NCI-H146 treated with DMSO at 0.1 percent for 48 hours (cell line): ENCODE data around the gene CD300E.

ENCODE experiments used
- DNase-seq: peaks from one replicate; lab custom pipeline; 2025; ENCODE audit not compliant: unreplicated experiment; lab: John Stamatoyannopoulos, UW

The CD300E gene, protein sequence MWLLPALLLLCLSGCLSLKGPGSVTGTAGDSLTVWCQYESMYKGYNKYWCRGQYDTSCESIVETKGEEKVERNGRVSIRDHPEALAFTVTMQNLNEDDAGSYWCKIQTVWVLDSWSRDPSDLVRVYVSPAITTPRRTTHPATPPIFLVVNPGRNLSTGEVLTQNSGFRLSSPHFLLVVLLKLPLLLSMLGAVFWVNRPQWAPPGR

DNA sequence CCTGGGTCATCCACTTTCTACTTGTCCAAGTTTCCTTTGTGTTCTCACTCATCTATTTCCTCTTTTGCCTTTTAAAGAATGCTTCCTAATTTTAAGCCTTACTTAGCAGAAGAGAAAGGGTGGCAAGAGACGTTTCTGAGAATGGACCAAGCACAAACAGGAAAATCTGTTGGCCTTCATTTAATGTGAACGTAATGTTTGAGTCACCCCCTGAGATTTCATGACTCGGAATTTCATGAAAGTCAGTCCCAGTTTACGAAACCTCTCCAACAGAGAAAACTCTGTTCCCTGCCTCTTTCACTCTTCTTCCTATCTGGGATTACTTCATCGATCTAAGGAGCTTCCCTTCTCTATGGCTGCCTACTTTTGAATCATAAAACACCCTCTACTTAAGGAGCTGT is at the start of gene CD300E:
Gene CD300E, minus strand, starts transcription at position 46 of the 401 bp plus-strand sequence. CDS start 117 bp downstream, outside the sequence.
- no peak for DNase-seq

DNA sequence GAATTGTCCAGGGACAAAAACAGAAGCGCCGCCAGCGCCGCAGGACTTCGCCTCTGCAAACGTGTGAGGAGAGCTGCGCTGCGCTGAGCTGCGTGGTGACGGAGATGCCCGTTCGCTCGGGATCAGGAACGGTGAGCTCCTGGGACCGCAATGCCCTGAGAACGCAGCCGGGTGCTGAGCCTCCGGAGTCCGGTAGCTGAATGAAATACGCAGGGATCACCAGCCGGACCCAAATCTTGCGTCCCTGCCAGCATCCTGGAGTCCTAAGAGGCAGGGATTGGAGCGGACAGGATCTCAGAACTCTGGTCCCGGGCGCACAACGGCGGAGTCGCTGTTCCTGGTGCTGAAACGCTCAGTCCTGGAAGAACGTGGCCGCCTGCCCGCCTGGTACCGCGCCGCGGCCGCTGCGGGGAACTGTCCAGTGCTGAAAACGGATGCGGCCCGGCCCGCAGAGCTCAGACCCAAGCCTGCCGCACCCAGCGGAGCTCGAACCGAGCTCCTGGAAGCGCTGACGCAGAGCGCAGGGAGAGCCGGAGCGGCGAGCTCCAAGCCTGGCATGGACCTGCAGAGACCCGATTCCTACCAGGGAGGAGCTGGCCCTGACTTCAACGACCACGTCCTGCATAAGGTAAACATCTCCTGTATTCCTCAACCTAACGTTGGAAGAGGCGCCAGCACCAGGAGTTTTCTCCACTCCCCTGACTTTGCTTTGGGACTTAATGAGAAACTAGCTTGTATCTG is 47.7 kb upstream of the CD300E start:
- no peak for DNase-seq

DNA sequence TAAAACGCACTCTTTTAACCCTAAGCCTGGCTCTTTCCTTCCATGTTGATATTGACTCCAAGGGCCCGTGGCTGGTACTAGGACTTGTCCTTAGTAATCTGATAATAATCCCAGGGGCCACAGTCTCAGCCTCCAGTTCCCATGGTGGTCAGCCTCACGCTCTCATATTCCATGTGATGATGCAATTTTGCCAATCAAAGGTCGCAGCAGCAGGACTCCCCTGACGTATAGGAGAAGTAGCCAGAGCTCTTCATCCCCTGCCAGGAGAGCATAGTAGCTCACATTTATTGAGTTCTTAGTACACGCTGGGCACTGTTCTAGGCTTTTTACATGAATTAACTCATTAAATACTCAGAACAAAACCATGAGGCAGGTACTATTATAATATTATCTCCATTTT is 46.8 kb upstream of the CD300E start:
- DNase-seq = no peak

DNA sequence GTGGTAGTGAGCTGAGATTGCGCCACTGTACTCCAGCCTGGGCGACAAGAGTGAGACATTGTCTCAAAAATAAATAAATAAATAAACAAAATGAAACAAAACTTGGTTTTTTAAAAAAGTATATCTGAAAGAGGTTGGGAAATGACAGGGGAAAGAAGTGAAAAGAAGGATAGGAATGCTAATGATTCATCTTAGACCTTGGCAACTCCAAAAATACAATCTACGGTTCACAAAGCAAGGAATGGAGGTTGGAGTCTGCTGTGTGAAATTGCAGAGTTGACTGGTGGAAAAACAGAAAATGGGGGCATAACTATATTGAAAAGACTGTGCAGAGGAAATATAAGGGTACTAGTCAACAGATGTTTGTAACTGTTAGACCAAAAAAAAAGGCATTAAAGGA is 40.0 kb upstream of the CD300E start:
- no peak for DNase-seq

DNA sequence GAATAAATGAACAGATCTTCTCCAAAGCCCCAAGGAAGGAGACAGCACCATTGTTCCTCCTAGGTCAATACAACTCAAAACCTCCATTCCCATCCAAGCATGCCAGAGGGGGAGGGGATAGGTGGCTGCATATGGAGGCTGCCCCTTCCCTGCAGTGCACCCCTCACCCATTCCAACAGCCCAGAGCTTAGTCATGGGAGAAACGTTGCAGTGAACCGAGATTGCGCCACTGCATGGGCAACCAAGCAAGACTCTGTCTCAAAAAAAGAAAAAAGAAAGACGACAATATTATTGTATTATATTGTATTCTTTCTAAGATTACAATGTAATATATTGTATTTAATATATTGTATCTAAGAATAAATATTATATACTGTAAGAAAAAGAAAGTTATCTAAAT is 36.4 kb upstream of the CD300E start:
- no peak for DNase-seq

DNA sequence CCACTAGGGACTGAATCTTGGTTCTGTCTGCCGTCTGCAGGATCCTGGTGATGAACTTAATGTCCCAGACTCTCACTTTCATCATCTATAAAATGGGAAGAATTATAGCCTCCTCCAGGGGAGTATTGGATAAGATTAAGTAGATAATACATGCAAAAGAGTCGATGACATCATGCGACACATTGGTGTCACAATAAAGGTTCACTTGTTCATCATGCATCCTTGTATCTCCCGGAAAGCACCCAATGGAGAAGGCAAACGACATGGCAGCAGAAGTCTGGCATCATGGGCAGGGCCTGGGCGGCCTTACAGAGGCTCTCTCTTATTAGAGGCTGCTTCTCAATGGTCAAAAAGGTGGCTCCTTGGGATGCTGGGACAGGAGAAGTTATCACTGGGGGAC is 35.1 kb upstream of the CD300E start:
- no peak for DNase-seq

DNA sequence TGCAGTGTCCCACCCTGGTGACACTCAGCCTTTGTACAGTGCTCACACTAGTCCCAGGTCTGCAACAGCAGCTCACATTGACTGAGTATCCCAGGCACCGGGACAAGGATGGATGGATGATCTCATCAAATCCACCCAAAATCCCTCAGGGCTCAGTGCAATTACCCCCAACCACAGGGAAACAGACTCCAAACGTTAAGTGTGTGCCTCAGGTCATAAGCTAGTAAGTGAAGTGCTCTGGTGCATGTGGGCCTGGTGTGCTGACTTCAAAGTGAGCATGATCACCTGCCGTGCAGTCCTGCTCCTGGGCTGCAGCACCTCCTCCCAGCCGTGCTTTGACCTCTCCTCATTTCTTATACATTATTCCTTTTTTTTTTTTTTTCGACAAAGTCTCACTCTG is 31.2 kb upstream of the CD300E start:
- DNase-seq = no peak

DNA sequence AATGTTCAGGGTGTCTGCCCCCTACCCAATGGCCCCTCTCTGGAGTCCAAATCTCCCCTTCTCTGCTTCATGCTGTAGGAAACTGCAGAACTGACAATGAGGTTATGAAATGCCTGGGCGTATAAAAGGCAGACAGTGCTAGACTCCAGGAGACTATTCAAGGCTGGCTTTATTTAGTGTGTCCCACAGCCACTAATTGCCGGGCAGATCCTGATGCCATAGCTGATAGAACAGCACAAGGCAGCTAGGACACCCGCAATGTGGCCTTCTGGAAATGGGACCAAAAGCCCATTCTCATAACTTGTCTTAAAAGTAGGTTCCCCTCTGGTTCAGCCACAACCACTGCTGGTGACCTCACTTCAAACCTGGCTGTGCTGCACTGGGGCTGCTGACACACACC is 28.5 kb upstream of the CD300E start:
- DNase-seq = no peak

DNA sequence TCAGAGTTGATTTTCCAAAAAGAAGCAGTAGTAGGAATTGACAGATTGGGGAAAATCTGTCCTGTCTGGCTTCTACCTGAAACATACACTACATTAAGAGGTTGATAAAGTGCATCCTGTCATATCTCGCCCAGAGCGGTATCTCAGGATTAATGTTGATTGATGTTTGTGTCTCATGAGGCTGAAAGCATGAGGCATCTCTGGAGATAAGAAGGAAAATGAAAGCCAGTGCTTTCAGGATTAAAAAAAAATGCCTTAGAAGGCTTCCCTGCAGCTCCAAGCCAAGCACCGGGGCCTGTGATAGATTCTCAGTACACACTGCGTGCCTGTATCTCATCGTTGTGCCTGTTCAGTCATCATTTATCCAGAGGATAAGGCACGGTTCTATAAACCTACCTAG is 26.4 kb upstream of the CD300E start:
- DNase-seq = no peak

DNA sequence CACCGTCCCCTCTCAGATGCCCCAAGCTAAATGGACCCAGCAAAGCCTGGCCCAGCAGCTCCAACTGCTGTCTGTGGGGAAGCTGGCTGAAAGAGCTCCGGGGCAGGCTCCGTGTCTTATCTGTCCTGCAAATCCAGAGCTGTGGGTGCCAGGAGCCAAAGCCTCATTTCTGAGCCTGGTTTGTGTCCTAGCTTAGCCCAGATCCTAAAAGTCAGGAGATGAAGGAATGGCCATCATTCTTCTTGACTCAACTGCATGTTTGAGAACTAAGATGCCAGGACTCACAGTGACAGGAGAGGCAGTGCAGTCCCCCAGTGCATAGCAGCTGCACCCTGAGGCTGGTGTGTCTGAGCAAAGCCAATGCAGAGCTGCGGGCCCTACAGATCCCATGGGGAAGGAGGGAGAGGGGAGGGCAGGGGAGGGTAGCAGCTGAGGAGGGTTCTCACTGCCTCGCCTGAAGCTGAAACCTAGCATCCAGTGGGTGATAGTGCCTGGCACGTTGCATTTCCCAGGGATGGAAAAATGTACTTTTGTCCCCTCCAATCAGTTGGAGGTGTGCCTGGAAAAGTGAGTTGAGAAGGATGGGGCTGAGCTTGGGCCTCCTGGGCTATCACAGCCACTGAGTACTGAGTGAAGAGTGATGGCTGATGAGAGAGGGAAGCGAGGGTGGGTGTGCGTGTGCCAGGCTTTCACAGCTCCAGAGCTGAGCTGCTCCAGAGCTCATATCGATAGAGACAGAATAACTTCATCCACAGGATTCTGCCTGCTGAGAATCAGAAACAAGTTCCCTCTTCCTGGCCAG is 24.5 kb upstream of the CD300E start:
- DNase-seq = no peak

DNA sequence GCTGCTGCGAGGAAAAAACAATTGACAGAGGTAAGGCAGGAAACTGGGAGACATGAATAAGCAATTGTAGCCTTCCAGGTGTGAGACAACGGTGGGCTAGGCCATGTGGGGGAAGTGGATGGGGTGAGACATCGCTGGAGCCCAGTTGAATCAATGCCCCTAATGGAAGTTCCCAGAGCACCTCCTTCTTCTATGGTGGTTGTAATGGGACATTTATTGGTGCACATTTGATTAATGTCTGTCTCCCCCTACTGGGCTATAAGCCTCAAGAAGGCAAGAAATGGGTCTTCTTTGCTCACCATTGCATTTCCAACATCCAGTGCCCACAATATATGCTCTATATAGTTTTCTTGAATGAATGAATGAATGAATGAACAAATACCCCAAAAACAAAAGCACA is 22.7 kb upstream of the CD300E start:
- DNase-seq = no peak

DNA sequence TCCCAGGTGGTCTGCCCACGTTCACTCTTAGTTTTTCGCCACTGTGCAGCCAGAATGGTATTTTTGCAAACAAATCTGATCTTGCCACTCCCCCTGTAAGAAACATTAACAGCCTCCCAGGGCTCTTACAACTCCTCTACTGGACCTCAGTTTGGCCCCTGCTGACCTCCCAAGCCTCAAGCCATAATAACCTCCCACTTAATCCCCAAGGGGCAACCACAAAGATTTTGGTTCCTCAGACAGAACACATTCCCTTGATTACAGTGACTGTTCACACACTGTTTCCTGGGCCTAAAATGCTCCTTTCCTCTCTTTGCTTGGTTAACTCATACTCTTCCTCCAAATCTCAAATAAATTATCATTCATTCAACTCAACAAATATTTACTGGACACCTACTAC is 21.5 kb upstream of the CD300E start:
- DNase-seq = no peak

DNA sequence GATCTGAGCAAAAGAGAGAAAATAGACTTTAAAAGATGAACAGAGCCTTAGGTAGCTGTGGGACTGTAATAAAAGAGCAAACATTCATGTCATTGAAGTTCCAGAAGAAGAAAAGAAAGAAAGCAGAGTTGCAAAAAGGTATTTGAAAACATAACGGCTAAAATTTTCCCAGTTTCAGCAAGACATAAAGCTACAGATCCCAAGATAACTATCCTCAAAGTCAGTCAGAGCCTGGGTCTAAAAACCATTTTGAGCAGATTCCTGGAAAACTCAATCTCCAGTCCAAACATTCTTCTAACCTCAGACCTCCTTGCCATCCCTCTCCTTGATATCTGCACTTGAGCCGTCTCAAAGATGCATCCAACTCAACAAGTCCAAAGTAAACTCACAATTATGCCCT is 20.9 kb upstream of the CD300E start:
- no peak for DNase-seq

DNA sequence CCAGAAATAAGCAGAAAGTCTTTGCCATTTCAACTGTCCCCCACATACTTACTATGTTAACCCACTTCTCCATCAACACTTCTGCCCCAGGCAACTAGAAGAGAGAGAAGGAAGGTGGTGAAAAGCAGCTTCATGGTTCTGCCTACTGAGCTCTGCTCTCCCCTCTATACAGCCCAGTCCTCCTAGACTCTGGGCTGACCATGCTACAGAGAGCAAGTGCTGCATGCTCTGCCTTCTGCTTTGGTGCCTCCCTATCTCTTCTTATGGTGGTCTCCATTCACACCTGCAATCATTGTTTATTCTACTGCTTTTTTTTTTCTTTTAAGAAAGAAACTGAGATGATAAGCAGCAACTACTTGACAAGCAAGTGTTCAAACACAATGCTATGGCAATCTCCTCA is 20.3 kb upstream of the CD300E start:
- DNase-seq = no peak

DNA sequence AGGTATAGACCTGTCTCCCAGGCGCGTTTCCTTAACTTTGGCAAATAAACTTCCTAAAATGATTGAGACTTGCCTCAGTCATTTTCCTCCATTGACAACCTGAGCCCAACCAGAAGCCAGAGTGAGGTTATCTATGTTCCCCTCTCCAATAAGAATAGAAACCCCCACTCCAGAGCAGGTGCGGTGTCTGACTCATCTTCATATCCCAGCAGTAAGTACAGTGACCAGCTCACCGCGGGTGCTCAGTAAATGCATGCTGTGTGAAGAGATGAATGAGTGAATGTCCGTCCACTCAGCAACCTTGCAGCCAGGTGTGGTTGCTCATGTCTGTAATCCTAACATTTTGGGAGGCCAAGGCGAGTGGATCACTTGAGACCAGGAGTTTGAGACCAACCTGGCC is 19.5 kb upstream of the CD300E start:
- no peak for DNase-seq

DNA sequence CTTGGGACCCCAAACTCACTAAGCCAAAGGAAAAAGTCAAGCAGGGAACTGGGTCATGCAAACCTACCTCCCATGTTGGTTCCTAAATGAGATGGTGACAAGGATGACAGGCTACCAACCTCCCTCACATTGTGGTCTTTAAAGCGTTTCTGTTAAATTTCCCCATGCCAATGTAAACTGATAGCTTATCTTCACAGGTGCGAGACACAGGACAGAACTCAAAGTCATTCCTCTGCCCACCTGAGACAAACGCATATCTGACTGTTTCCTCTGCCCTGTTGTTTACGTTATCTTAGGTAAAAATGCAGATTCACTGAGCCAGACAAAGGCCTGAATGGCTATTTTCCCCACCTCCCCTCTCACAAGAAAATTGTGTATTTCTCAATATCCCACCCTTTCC is 19.0 kb upstream of the CD300E start:
- no peak for DNase-seq

DNA sequence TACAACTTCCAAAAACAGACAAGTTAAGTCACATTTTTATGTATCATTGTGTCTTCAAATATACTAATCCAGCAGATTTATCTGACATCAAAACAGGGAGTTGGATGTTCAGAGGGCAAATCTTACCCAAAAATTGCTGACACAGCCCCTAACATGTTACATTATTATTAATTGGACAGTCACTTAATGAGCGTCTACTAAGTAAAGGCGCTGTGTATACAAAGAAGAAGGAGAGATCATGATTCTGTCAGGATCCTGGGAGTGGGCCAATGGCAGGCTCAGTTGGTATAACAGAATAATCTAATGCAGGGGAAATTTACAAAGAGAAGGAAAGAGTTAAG is 18.4 kb upstream of the CD300E start:
- DNase-seq = no peak

DNA sequence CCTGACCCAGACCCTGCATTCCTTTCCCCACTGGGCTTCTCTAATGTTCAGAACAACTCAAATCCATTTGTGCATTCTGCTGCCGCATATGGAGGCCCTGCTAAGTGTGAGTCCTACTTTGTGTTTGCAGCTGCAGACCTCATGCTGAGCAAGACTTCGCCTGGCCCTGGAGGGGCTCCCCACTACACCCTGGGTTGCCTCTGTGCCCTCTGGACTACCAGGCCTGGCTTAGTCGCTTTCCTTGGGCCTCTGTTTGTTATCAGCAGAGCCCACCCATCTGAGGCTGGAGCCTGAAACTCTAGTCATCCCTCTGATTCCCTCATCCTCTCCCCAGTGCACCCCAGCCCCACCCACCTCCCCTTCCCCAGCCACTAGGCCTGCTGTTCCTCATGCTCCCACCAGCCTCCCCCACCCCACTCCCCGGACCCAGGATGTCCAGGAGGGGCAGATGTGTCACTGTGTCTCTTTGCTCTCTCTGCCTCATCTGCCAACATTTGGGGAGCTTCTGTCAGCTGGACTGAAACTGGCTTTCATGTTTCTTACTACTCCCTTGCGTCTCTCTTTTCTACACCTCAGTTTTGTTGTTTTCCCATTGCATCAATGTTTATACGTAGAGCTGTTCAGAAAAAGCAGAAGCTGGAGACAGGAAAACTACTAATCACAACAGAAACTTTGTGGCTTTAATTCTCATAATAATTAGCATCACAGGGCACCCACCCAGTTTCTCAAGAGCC is 17.9 kb upstream of the CD300E start:
- DNase-seq = no peak

DNA sequence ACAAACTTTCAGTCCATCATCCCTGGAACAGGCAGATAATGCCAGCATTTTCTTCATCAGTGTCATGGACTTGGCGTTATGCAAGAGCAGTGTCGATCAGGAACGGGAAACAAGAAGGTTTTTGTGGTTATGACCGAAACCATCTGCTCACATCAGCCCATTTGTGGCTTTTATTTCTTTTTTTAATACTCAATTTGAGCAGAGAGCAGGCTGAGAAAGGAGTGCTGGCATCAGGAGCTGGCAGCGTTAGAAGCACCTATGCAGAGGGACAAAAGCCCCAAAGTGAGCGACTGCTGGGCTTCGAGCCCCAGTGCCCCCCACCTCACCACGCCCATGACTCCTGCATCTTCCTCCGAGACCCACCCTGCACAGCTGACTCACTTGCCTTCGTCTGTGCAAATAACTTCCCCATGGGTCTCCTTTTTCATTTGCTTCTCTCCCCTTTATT is 16.2 kb upstream of the CD300E start:
- DNase-seq = no peak

DNA sequence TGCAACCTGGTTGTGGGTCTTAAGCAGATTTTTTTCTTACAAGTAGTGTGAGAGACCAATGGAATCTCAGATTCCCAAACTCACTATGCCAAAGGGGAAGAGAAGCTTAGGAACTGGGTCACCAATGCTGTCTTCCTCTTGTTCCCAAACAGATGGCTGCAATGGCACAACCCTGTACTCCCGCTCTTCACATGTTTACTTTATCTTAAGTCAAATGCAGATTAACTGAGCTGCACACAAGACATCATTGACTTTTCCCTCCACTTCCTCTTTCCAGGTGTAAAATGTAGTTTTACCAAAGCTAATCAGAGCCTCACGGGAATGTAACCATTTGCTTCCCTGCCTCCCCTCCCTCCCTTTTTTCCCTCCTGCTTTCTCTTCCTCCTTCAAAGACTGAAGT is 14.4 kb upstream of the CD300E start:
- no peak for DNase-seq

DNA sequence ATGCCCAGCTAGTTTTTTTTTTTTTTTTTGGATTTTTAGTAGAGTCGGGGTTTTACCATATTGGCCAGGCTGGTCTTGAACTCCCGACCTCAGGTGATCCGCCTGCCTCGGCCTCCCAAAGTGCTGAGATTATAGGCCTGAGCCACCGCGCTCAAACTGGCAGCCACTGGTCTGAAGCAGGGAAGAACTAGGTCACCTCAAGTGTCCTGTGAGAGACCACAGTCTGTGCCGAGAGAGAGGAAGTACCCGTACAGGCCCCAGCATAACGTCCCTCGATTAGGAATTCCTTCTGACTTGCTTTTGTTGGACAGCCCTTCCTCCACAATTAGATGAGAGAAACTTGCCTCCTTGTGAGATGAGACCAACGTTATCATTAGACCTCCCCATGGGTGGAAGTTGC is 13.7 kb upstream of the CD300E start:
- DNase-seq = no peak
